Mammary epithelial cell (primary cell): ENCODE data around the gene SPHKAP.

Experiments
- EZH2 ChIP-seq: IDR thresholded peaks from 2 replicates; pipeline ENCODE4 v1.6.1; 2012; ENCODE audit warnings: low read length, inconsistent platforms, borderline replicate concordance
- TF ChIP-seq, protein P1 (sequence below), 2 donors: IDR thresholded peaks in 1 of 2; conservative IDR thresholded peaks in 1 of 2; 2 replicates each; pipeline ENCODE4 v1.5.1; 2011 to 2012; ENCODE audit warnings: inconsistent platforms in 2 of 2, low read length in 2 of 2, mild to moderate bottlenecking in 2 of 2, control low read depth in 1 of 2, low read depth in 1 of 2; ENCODE audit not compliant: insufficient read depth in 1 of 2; ENCODE audit errors: extremely low read depth in 1 of 2

DNA sequence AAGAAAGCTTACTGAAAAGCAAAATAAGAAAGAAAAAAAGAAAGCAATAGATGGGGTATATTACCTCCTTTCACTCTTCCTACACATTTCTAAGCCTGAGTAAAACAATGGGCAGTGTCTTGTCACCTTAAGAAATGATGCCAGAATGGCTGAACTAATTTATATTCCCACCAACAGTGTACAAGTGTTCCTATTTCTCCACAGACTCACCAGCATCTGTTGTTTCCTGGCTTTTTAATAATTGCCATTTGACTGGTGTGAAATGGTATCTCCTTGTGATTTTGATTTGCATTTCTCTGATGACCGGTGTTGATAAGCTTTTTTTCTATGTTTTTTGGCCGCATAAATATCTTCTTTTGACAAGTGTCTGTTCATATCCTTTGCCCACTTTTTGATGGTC, 98.4 kb downstream of the SPHKAP start:
- TF ChIP-seq, protein P1, sequence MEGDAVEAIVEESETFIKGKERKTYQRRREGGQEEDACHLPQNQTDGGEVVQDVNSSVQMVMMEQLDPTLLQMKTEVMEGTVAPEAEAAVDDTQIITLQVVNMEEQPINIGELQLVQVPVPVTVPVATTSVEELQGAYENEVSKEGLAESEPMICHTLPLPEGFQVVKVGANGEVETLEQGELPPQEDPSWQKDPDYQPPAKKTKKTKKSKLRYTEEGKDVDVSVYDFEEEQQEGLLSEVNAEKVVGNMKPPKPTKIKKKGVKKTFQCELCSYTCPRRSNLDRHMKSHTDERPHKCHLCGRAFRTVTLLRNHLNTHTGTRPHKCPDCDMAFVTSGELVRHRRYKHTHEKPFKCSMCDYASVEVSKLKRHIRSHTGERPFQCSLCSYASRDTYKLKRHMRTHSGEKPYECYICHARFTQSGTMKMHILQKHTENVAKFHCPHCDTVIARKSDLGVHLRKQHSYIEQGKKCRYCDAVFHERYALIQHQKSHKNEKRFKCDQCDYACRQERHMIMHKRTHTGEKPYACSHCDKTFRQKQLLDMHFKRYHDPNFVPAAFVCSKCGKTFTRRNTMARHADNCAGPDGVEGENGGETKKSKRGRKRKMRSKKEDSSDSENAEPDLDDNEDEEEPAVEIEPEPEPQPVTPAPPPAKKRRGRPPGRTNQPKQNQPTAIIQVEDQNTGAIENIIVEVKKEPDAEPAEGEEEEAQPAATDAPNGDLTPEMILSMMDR (conservative IDR thresholded peaks at IDR 0.05 in 1 of 2, IDR thresholded peaks at IDR 0.05 in 1 of 2; ENCODE audit: extremely low read depth in 1 of 2, insufficient read depth in 1 of 2, low read depth in 1 of 2, low read length in 2 of 2) = no peak
- no peak for TF ChIP-seq EZH2
